HG03565 (cell line): Measurements from ENCODE around the gene MSANTD7.

ENCODE experiments used
- ATAC-seq: cut with Tn5 transposase; IDR thresholded peaks from one replicate; pipeline ENCODE4 v1.9.1; 2021; ENCODE audit warnings: mild to moderate bottlenecking, moderate library complexity; ENCODE audit not compliant: unreplicated experiment

MSANTD7 gene

GRCh38 chr10:14879928-14880193 lies 41.8 kb downstream of the MSANTD7 start:
- no peak for ATAC-seq

GRCh38 chr10:14880229-14880628 lies 42.1 kb downstream of the MSANTD7 start:
- ATAC-seq: no peak

DNA sequence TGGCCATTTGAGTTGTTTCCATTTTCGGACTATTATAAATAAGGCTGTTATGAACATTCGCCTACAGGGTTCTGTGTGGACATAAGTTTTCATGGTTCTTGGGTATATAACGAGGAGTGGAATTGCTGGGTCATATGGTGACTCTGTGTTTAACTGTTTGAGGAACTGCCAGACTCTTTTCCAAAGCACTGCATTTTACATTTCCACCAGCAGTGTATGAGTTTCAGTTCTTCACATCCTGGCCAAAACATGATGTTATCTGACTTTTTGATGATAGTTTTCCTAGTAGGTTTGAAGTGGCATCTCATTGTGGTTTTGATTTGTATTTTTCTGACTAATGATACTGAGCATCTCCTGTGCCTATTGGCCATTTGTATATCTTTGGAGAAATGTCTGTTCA lies 46.0 kb downstream of the MSANTD7 start:
- ATAC-seq: no peak
